Cardiac fibroblast (primary cell): Measurements from ENCODE around the gene KCNH8.

ENCODE experiments used
- DNase-seq, 2 donors: peaks; one replicate each; pipeline versions ENCODE4 v3.0.0 to v3.0.0-alpha.2; 2010; ENCODE audit warnings: low read depth in 2 of 2
- H3K4me3 ChIP-seq, 2 donors: replicated peaks in 1 of 2; 1 replicate in 1 of 2; 2 replicates in 1 of 2; pipeline ENCODE4 v1.5.1; 2011; ENCODE audit warnings: low read depth in 2 of 2, low read length in 2 of 2, mild to moderate bottlenecking in 2 of 2, moderate library complexity in 1 of 2
- TF ChIP-seq, protein P1 (sequence below): IDR thresholded peaks from one replicate; pipeline ENCODE4 v1.5.1; 2011; ENCODE audit warnings: low read depth, mild to moderate bottlenecking, low read length, inconsistent platforms

The KCNH8 gene

GRCh38 chr3:19425825-19426224 is 277.5 kb downstream of the KCNH8 start:
- DNase-seq, result no peak
- TF ChIP-seq, protein P1, sequence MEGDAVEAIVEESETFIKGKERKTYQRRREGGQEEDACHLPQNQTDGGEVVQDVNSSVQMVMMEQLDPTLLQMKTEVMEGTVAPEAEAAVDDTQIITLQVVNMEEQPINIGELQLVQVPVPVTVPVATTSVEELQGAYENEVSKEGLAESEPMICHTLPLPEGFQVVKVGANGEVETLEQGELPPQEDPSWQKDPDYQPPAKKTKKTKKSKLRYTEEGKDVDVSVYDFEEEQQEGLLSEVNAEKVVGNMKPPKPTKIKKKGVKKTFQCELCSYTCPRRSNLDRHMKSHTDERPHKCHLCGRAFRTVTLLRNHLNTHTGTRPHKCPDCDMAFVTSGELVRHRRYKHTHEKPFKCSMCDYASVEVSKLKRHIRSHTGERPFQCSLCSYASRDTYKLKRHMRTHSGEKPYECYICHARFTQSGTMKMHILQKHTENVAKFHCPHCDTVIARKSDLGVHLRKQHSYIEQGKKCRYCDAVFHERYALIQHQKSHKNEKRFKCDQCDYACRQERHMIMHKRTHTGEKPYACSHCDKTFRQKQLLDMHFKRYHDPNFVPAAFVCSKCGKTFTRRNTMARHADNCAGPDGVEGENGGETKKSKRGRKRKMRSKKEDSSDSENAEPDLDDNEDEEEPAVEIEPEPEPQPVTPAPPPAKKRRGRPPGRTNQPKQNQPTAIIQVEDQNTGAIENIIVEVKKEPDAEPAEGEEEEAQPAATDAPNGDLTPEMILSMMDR, result no peak
- no peak overlapping the region for H3K4me3 ChIP-seq

GRCh38 chr3:19427422-19428149 is 279.3 kb downstream of the KCNH8 start:
- TF ChIP-seq, protein P1, result no peak
- H3K4me3 ChIP-seq, result no peak overlapping the region
- DNase-seq, result no peak

GRCh38 chr3:19428729-19429128 is 280.4 kb downstream of the KCNH8 start:
- no peak overlapping the region for H3K4me3 ChIP-seq
- DNase-seq, result no peak
- TF ChIP-seq, protein P1, result no peak

- DNase-seq, result no peak
- H3K4me3 ChIP-seq, result no peak overlapping the region
- TF ChIP-seq, protein P1, result no peak
Observed at GRCh38 chr3:19432669-19433068, 284.4 kb downstream of the KCNH8 start.

GRCh38 chr3:19436746-19437145 is 288.4 kb downstream of the KCNH8 start:
- no peak overlapping the region for H3K4me3 ChIP-seq
- TF ChIP-seq, protein P1, result no peak
- no peak for DNase-seq

- DNase-seq, result no peak
- TF ChIP-seq, protein P1, result no peak
- no peak overlapping the region for H3K4me3 ChIP-seq
Observed at GRCh38 chr3:19439944-19440343, 291.6 kb downstream of the KCNH8 start.

DNA sequence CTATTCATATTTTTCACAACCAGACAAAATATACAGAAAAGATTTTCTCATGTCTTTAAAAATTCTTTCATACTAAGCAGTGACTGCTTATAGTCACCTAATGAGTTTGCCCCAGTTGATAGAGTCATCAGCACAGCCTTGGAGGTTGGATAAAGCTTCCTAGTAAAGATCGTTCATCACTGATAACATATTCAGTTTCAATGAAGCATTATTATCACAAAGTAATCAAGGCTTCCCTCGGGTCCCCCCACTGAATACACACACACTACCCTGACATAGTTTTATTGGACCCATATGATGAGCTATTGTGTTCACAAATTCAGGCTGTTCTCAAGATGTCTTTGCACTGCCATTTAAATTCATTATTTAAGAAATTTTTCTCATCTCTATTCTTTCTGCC is 297.8 kb downstream of the KCNH8 start:
- H3K4me3 ChIP-seq, result no peak overlapping the region
- no peak for DNase-seq
- TF ChIP-seq, protein P1, result no peak
